Measurements from ENCODE around the gene PTPRQ. TPM values are rescaled to one million over a fixed set of nuclear protein-coding genes. Genes with fewer than 3 reads are reported as not detected.

PTPRQ gene
- total RNA-seq, 1 donor from 2014 or later, result 0.07 TPM

GRCh38 chr12:80589077-80589476 lies 145.0 kb downstream of the PTPRQ start:
- TF ChIP-seq CTCF (IDR thresholded peaks at IDR 0.05) (no peak), EZH2 (IDR thresholded peaks at IDR 0.05) (no peak), EZH2phosphoT487 (IDR thresholded peaks at IDR 0.05) (no peak)

GRCh38 chr12:80590085-80590484 lies 146.1 kb downstream of the PTPRQ start:
- Histone ChIP-seq H3K36me3 (no peaks in the 10 kb centered on the region), H2AFZ (replicated peaks) (no peak overlapping the region), H3K4me3 (no peak overlapping the region), H3K9ac (no peak overlapping the region), H3K27me3 (no peaks in the 10 kb centered on the region), H4K20me1 (ENCODE audit: low read depth) (no peaks in the 10 kb centered on the region), H3K4me2 (no peak overlapping the region), H3K79me2 (ENCODE audit: low read depth) (no peaks in the 10 kb centered on the region), H3K4me1 (no peaks in the 10 kb centered on the region), H3F3A (ENCODE audit: low read depth) (no peaks in the 10 kb centered on the region), H3K9me3 (ENCODE audit: low read depth) (no peaks in the 10 kb centered on the region), H3K27ac (no peak overlapping the region)
- DNase-seq (ENCODE audit: low spot score), result no peak
- no peak for TF ChIP-seq EZH2 (IDR thresholded peaks at IDR 0.05)
- TF ChIP-seq EZH2phosphoT487 (IDR thresholded peaks at IDR 0.05), result no peak
- no peak for TF ChIP-seq CTCF (IDR thresholded peaks at IDR 0.05)
- no peaks in the 10 kb centered on the region for H3K9me3 Mint-ChIP-seq
- H3K4me3 Mint-ChIP-seq, result no peak overlapping the region
- no peaks in the 10 kb centered on the region for H3K4me1 Mint-ChIP-seq
- H3K36me3 Mint-ChIP-seq, result no peaks in the 10 kb centered on the region
- H3K27ac Mint-ChIP-seq, result no peak overlapping the region
- H3K27me3 Mint-ChIP-seq (ENCODE audit: insufficient read depth, low read depth), result no peaks in the 10 kb centered on the region

More at GRCh38 chr12:80589077-80589476, 145.0 kb downstream of the PTPRQ start:
- Histone ChIP-seq H3K9me3 (ENCODE audit: low read depth) (no peaks in the 10 kb centered on the region), H3K4me3 (no peak overlapping the region), H3F3A (ENCODE audit: low read depth) (no peaks in the 10 kb centered on the region), H4K20me1 (ENCODE audit: low read depth) (no peaks in the 10 kb centered on the region), H3K27me3 (no peaks in the 10 kb centered on the region), H2AFZ (replicated peaks) (no peak overlapping the region), H3K4me1 (no peaks in the 10 kb centered on the region), H3K79me2 (ENCODE audit: low read depth) (no peaks in the 10 kb centered on the region), H3K4me2 (no peak overlapping the region), H3K9ac (no peak overlapping the region), H3K36me3 (no peaks in the 10 kb centered on the region), H3K27ac (no peak overlapping the region)
- no peaks in the 10 kb centered on the region for H3K4me1 Mint-ChIP-seq
- H3K36me3 Mint-ChIP-seq, result no peaks in the 10 kb centered on the region
- no peaks in the 10 kb centered on the region for H3K27me3 Mint-ChIP-seq (ENCODE audit: insufficient read depth, low read depth)
- no peaks in the 10 kb centered on the region for H3K9me3 Mint-ChIP-seq
- no peak overlapping the region for H3K4me3 Mint-ChIP-seq
- DNase-seq (ENCODE audit: low spot score), result no peak
- no peak overlapping the region for H3K27ac Mint-ChIP-seq

GRCh38 chr12:80593766-80594165 lies 149.7 kb downstream of the PTPRQ start:
- Histone ChIP-seq H3K9me3 (ENCODE audit: low read depth) (no peaks in the 10 kb centered on the region), H2AFZ (replicated peaks) (no peak overlapping the region), H3K4me1 (no peaks in the 10 kb centered on the region), H3K36me3 (no peaks in the 10 kb centered on the region), H3K4me2 (no peak overlapping the region), H3F3A (ENCODE audit: low read depth) (no peaks in the 10 kb centered on the region), H3K79me2 (ENCODE audit: low read depth) (no peaks in the 10 kb centered on the region), H3K4me3 (no peak overlapping the region), H3K27me3 (no peaks in the 10 kb centered on the region), H3K9ac (no peak overlapping the region), H4K20me1 (ENCODE audit: low read depth) (no peaks in the 10 kb centered on the region), H3K27ac (no peak overlapping the region)
- TF ChIP-seq EZH2 (IDR thresholded peaks at IDR 0.05), result no peak
- no peak for TF ChIP-seq CTCF (IDR thresholded peaks at IDR 0.05)
- no peak for TF ChIP-seq EZH2phosphoT487 (IDR thresholded peaks at IDR 0.05)
- no peak for DNase-seq (ENCODE audit: low spot score)
- no peaks in the 10 kb centered on the region for H3K27me3 Mint-ChIP-seq (ENCODE audit: insufficient read depth, low read depth)
- no peak overlapping the region for H3K4me3 Mint-ChIP-seq
- no peak overlapping the region for H3K27ac Mint-ChIP-seq
- no peaks in the 10 kb centered on the region for H3K9me3 Mint-ChIP-seq
- H3K4me1 Mint-ChIP-seq, result no peaks in the 10 kb centered on the region
- H3K36me3 Mint-ChIP-seq, result no peaks in the 10 kb centered on the region

Data from neural progenitor cell (in vitro differentiated cells).